Caco-2 (cell line): Measurements from ENCODE around the gene OLA1. TPM values are rescaled to one million over a fixed set of nuclear protein-coding genes. Genes with fewer than 3 reads are reported as not detected.

Source experiments
- BruUV-seq: library from RNA; stranded (reverse); fragments of 400-500 nt; replicated peaks from 2 replicates; lab custom pipeline; 2021; lab: Mats Ljungman, UMichigan
- CTCF ChIA-PET: fragments of 300-600 bp; sonication (Branson Sonifier 250); formaldehyde crosslinking; loops from one replicate; lab custom pipeline; 2022; ENCODE audit warnings: antibody characterized with exemption; lab: Charles Lee
- POLR2A ChIA-PET: fragments of 300-600 bp; sonication (Branson Sonifier 250); formaldehyde crosslinking; loops from one replicate; lab custom pipeline; 2022; ENCODE audit warnings: antibody characterized with exemption; lab: Charles Lee
- DNase-seq, 2 experiments: peaks; one replicate each; pipeline versions ENCODE4 v3.0.0 to v3.0.0-alpha.2; 2020 to 2022
- H3K27me3 ChIP-seq: replicated peaks from 2 replicates; pipeline ENCODE4 v1.6.0; 2011; ENCODE audit warnings: low read length; ENCODE audit not compliant: control insufficient read depth, insufficient read depth
- H3K36me3 ChIP-seq: 2 replicates; pipeline ENCODE4 v1.5.1; 2011; ENCODE audit warnings: low read length; ENCODE audit not compliant: control insufficient read depth, insufficient read depth
- H3K4me1 ChIP-seq: fragments of 250-450 bp; sonication (Bioruptor Pico); 2 replicates; pipeline ENCODE4 v1.5.1; 2020; ENCODE audit warnings: mild to moderate bottlenecking
- H3K4me3 ChIP-seq: 2 replicates; pipeline ENCODE4 v1.5.1; 2011; ENCODE audit warnings: low read depth, mild to moderate bottlenecking, control low read depth, low read length
- H3K9me3 ChIP-seq: fragments of 250-450 bp; sonication (Bioruptor Pico); 2 replicates; pipeline ENCODE4 v1.5.1; 2020; ENCODE audit warnings: mild to moderate bottlenecking, moderate library complexity
- H3K27ac Mint-ChIP-seq: one replicate; pipeline ENCODE4 v1.8.0; 2022; ENCODE audit warnings: mixed read lengths; ENCODE audit not compliant: unreplicated experiment
- H3K27me3 Mint-ChIP-seq: one replicate; pipeline ENCODE4 v1.8.0; 2022; ENCODE audit warnings: mixed read lengths; ENCODE audit not compliant: insufficient read depth, unreplicated experiment
- H3K36me3 Mint-ChIP-seq: one replicate; pipeline ENCODE4 v1.8.0; 2022; ENCODE audit warnings: mild to moderate bottlenecking, mixed read lengths; ENCODE audit not compliant: insufficient read depth, unreplicated experiment
- H3K4me1 Mint-ChIP-seq: one replicate; pipeline ENCODE4 v1.8.0; 2022; ENCODE audit warnings: low read depth, mixed read lengths; ENCODE audit not compliant: unreplicated experiment
- H3K4me3 Mint-ChIP-seq: one replicate; pipeline ENCODE4 v1.8.0; 2022; ENCODE audit warnings: mild to moderate bottlenecking, moderate library complexity, mixed read lengths; ENCODE audit not compliant: unreplicated experiment
- H3K9me3 Mint-ChIP-seq: one replicate; pipeline ENCODE4 v1.8.0; 2022; ENCODE audit warnings: mixed read lengths; ENCODE audit not compliant: unreplicated experiment
- CTCF ChIP-seq, 2 experiments: fragments of 200-600 bp in 1 of 2; IDR thresholded peaks; 1 replicate in 1 of 2; 2 replicates in 1 of 2; pipeline versions ENCODE4 v1.5.1 to v1.8.0; 2011 to 2022; ENCODE audit warnings: antibody characterized with exemption in 1 of 2, control low read depth in 1 of 2, inconsistent platforms in 1 of 2, low read depth in 1 of 2, low read length in 1 of 2, mild to moderate bottlenecking in 1 of 2, moderate library complexity in 1 of 2; ENCODE audit not compliant: insufficient read depth in 1 of 2, severe bottlenecking in 1 of 2, unreplicated experiment in 1 of 2
- intact Hi-C: fragments of 100-400 bp; cut with micrococcal nuclease; formaldehyde crosslinking; loops from one replicate; pipeline ENCODE4 v1.10.0; 2022; ENCODE audit not compliant: unreplicated experiment
- total RNA-seq: library from RNA; stranded (reverse); gene quantifications from 2 replicates; pipeline ENCODE4 v1.2.3, GENCODE V29; 2022

OLA1 gene
- total RNA-seq, 1 experiment from 2014 or later, result 177 TPM

GRCh38 chr2:174181368-174181767 is 67.0 kb downstream of the OLA1 start:
- CTCF ChIA-PET, result no interaction called here
- no peaks in the 10 kb centered on the region for H3K9me3 ChIP-seq

GRCh38 chr2:174180726-174181236 is 67.6 kb downstream of the OLA1 start:
- Histone ChIP-seq H3K36me3 (no peaks in the 10 kb centered on the region), H3K9me3 (no peaks in the 10 kb centered on the region), H3K4me1 (peaks cover 9% of the 10 kb centered on the region; the same call in 1 of the 2 replicates), H3K27me3 (no peaks in the 10 kb centered on the region), H3K4me3 (no peak overlapping the region)
- H3K27ac Mint-ChIP-seq, result no peak overlapping the region
- POLR2A ChIA-PET, result no interaction called here
- H3K36me3 Mint-ChIP-seq, result peaks cover 10% of the 10 kb centered on the region
- CTCF ChIA-PET, result interaction anchor here (1.2 kb wide), 1 partner anchor 161 kb away, joined by 4 read pairs; no protein-coding TSS in a partner anchor
- no peaks in the 10 kb centered on the region for H3K27me3 Mint-ChIP-seq
- no peak for DNase-seq
- H3K9me3 Mint-ChIP-seq, result peaks cover 4% of the 10 kb centered on the region
- no peak overlapping the region for H3K4me3 Mint-ChIP-seq
- peak in 1 of 2 experiments; percentile 4 for TF ChIP-seq CTCF (IDR thresholded peaks at IDR 0.05; ENCODE audit: insufficient read depth in 1 of 2, low read depth in 1 of 2, low read length in 1 of 2, severe bottlenecking in 1 of 2, unreplicated experiment in 1 of 2)
- intact Hi-C loops, result loop anchor here (5.0 kb wide), 1 partner anchor 67 kb away; the partner anchor contains the start of gene OLA1
- H3K4me1 Mint-ChIP-seq, result peaks cover 16% of the 10 kb centered on the region
- BruUV-seq, result no TSS peak

More at GRCh38 chr2:174181368-174181767, 67.0 kb downstream of the OLA1 start:
- H3K36me3 Mint-ChIP-seq, result peaks cover 10% of the 10 kb centered on the region
- H3K27ac Mint-ChIP-seq, result no peak overlapping the region
- Histone ChIP-seq H3K36me3 (no peaks in the 10 kb centered on the region), H3K27me3 (no peaks in the 10 kb centered on the region), H3K4me3 (no peak overlapping the region), H3K4me1 (peaks cover 9% of the 10 kb centered on the region; the same call in 1 of the 2 replicates)
- intact Hi-C loops, result loop anchor here (5.0 kb wide), 1 partner anchor 66 kb away; the partner anchor contains the start of gene OLA1
- no peak overlapping the region for H3K4me3 Mint-ChIP-seq
- peaks cover 14% of the 10 kb centered on the region for H3K4me1 Mint-ChIP-seq
- no TSS peak for BruUV-seq
- POLR2A ChIA-PET, result no interaction called here
- no peak for DNase-seq
- TF ChIP-seq CTCF (IDR thresholded peaks at IDR 0.05; ENCODE audit: insufficient read depth in 1 of 2, low read depth in 1 of 2, low read length in 1 of 2, severe bottlenecking in 1 of 2, unreplicated experiment in 1 of 2), result no peak
- H3K9me3 Mint-ChIP-seq, result no peaks in the 10 kb centered on the region
- H3K27me3 Mint-ChIP-seq, result no peaks in the 10 kb centered on the region

GRCh38 chr2:174180165-174180724 is 68.1 kb downstream of the OLA1 start:
- H3K27me3 ChIP-seq, result no peaks in the 10 kb centered on the region
- H3K27ac Mint-ChIP-seq, result no peak overlapping the region
- no TSS peak for BruUV-seq
- ChIA-PET POLR2A (no interaction called here), CTCF (interaction anchor here (1.2 kb wide), 1 partner anchor 161 kb away, joined by 4 read pairs; no protein-coding TSS in a partner anchor)
- H3K36me3 ChIP-seq, result no peaks in the 10 kb centered on the region
- H3K4me1 ChIP-seq, result peaks cover 9% of the 10 kb centered on the region; the same call in 1 of the 2 replicates
- DNase-seq, result peak in 1 of 2 experiments; percentile 20
- H3K4me1 Mint-ChIP-seq, result peaks cover 20% of the 10 kb centered on the region
- H3K4me3 ChIP-seq, result no peak overlapping the region
- H3K4me3 Mint-ChIP-seq, result no peak overlapping the region
- peak; percentile 32 to 43 for TF ChIP-seq CTCF (IDR thresholded peaks at IDR 0.05; ENCODE audit: insufficient read depth in 1 of 2, low read depth in 1 of 2, low read length in 1 of 2, severe bottlenecking in 1 of 2, unreplicated experiment in 1 of 2)
- intact Hi-C loops, result loop anchor here (5.0 kb wide), 1 partner anchor 67 kb away; the partner anchor contains the start of gene OLA1
- H3K27me3 Mint-ChIP-seq, result no peaks in the 10 kb centered on the region
- H3K9me3 ChIP-seq, result no peaks in the 10 kb centered on the region
- peaks cover 10% of the 10 kb centered on the region for H3K9me3 Mint-ChIP-seq
- peaks cover 10% of the 10 kb centered on the region for H3K36me3 Mint-ChIP-seq
